SK-N-SH treated with all-trans-retinoic acid at 6 μM for 48 hours (cell line): Measurements from ENCODE around the gene NEIL1.

ENCODE experiments used
- BACH2 ChIP-seq: fragments of 250-450 bp; sonication (Bioruptor Pico); IDR thresholded peaks from 2 replicates; pipeline ENCODE4 v1.9.0; 2021; ENCODE audit warnings: mild to moderate bottlenecking, borderline replicate concordance
- GLIS3 ChIP-seq: fragments of 250-450 bp; sonication (Bioruptor Pico); IDR thresholded peaks from 2 replicates; pipeline ENCODE4 v1.5.0; 2020; ENCODE audit warnings: mild to moderate bottlenecking, moderate library complexity
- ISL1 ChIP-seq: fragments of 250-450 bp; sonication (Bioruptor Pico); IDR thresholded peaks from 2 replicates; pipeline ENCODE4 v2.1.2; 2022; ENCODE audit warnings: mild to moderate bottlenecking, moderate library complexity
- OSR1 ChIP-seq: fragments of 250-450 bp; sonication (Bioruptor Pico); IDR thresholded peaks from 2 replicates; pipeline ENCODE4 v1.8.0; 2022; ENCODE audit warnings: moderate library complexity, mild to moderate bottlenecking, inconsistent platforms
- PPARA ChIP-seq: fragments of 250-450 bp; sonication (Bioruptor Pico); IDR thresholded peaks from 2 replicates; pipeline ENCODE4 v1.5.0; 2020; ENCODE audit warnings: mild to moderate bottlenecking, borderline replicate concordance
- RARB ChIP-seq: fragments of 250-450 bp; sonication (Bioruptor Pico); IDR thresholded peaks from 2 replicates; pipeline ENCODE4 v1.8.0; 2021; ENCODE audit warnings: mild to moderate bottlenecking, moderate library complexity
- TOX ChIP-seq: fragments of 250-450 bp; sonication (Bioruptor Pico); IDR thresholded peaks from 2 replicates; pipeline ENCODE4 v1.8.0; 2021; ENCODE audit warnings: mild to moderate bottlenecking, moderate library complexity, borderline replicate concordance
- ZC3H10 ChIP-seq: fragments of 250-450 bp; sonication (Bioruptor Pico); IDR thresholded peaks from 2 replicates; pipeline ENCODE4 v1.5.1; 2021; ENCODE audit warnings: mild to moderate bottlenecking, moderate library complexity
- ZFP3 ChIP-seq: fragments of 250-450 bp; sonication (Bioruptor Pico); IDR thresholded peaks from 2 replicates; pipeline ENCODE4 v1.5.0; 2020; ENCODE audit warnings: mild to moderate bottlenecking, moderate library complexity
- ZNF70 ChIP-seq: fragments of 450-650 bp; formaldehyde crosslinking; IDR thresholded peaks from 2 replicates; pipeline ENCODE4 v1.5.0; 2020; ENCODE audit warnings: mild to moderate bottlenecking, moderate library complexity
- TF ChIP-seq, protein P1 (sequence below): fragments of 250-450 bp; sonication (Bioruptor Pico); IDR thresholded peaks from 2 replicates; pipeline ENCODE4 v1.5.1; 2020; ENCODE audit warnings: low read depth, mild to moderate bottlenecking, moderate library complexity
- TF ChIP-seq, protein P2 (sequence below): fragments of 250-450 bp; sonication (Bioruptor Pico); IDR thresholded peaks from 2 replicates; pipeline ENCODE4 v1.8.0; 2020; ENCODE audit warnings: mild to moderate bottlenecking, moderate library complexity, borderline replicate concordance

DNA sequence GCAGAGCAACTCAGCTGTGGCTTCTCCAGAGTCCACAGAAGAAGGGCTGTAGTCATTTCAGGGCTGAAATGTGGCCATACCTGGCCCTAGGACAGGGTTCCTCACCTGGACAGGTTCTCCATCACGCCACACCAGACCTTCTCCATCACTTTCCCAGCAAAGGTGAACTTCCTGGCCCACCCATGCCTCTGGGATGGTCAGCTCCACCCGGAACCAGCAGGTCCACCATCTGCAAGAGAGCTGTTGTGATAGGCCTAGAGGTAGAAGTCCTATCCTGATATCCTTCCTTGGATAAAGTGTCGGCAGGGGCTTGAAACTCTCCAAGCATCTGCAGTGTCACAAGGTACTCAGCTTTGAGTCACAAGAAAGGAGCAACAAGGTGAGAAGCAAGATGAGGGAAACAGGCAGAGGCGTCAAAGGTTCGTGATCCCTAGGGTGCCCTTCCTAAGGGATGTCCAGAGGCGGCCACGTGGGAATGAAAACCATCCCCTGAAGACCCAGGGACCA lies 20.6 kb downstream of the NEIL1 start:
- no peak for TF ChIP-seq PPARA
- no peak for TF ChIP-seq ZC3H10
- TF ChIP-seq BACH2 (CRISPR knock-in tag) = no peak
- no peak for TF ChIP-seq OSR1 (CRISPR knock-in tag)
- no peak for TF ChIP-seq GLIS3 (CRISPR knock-in tag)
- no peak for TF ChIP-seq ZFP3
- TF ChIP-seq, protein P1, sequence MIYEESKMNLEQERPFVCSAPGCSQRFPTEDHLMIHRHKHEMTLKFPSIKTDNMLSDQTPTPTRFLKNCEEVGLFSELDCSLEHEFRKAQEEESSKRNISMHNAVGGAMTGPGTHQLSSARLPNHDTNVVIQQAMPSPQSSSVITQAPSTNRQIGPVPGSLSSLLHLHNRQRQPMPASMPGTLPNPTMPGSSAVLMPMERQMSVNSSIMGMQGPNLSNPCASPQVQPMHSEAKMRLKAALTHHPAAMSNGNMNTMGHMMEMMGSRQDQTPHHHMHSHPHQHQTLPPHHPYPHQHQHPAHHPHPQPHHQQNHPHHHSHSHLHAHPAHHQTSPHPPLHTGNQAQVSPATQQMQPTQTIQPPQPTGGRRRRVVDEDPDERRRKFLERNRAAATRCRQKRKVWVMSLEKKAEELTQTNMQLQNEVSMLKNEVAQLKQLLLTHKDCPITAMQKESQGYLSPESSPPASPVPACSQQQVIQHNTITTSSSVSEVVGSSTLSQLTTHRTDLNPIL (CRISPR knock-in tag) = no peak
- TF ChIP-seq RARB (CRISPR knock-in tag) = no peak
- no peak for TF ChIP-seq ISL1 (CRISPR knock-in tag)
- TF ChIP-seq ZNF70 = no peak
- TF ChIP-seq, protein P2, sequence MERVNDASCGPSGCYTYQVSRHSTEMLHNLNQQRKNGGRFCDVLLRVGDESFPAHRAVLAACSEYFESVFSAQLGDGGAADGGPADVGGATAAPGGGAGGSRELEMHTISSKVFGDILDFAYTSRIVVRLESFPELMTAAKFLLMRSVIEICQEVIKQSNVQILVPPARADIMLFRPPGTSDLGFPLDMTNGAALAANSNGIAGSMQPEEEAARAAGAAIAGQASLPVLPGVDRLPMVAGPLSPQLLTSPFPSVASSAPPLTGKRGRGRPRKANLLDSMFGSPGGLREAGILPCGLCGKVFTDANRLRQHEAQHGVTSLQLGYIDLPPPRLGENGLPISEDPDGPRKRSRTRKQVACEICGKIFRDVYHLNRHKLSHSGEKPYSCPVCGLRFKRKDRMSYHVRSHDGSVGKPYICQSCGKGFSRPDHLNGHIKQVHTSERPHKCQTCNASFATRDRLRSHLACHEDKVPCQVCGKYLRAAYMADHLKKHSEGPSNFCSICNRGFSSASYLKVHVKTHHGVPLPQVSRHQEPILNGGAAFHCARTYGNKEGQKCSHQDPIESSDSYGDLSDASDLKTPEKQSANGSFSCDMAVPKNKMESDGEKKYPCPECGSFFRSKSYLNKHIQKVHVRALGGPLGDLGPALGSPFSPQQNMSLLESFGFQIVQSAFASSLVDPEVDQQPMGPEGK (CRISPR knock-in tag) = no peak
- TF ChIP-seq TOX (CRISPR knock-in tag) = no peak
